NCI-H2081 (cell line): ENCODE measurements around the gene RALBP1.

Source experiments
- DNase-seq, 2 experiments: peaks; one replicate each; lab custom pipeline; 2025; lab: John Stamatoyannopoulos, UW

The RALBP1 gene

DNA sequence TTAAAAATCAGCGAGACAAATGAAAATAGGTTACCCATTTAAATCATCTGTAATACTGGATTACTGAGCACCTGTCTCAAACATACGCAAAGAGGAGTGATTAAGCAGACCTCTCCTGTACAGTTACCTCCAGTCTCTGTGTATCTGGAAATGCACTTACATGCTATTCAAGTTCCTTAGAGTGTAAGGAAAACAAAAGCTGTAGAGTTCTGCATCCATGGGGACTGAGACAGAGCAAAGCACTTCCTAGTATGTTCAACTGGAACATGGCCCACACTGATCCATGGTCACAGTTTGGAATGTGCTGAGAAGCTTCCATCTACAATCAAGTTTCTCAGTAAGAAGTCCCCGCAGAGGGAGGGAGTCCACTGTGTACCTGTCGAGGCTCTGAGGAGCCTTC lies 75.1 kb downstream of the RALBP1 start:
- DNase-seq, result no peak

DNA sequence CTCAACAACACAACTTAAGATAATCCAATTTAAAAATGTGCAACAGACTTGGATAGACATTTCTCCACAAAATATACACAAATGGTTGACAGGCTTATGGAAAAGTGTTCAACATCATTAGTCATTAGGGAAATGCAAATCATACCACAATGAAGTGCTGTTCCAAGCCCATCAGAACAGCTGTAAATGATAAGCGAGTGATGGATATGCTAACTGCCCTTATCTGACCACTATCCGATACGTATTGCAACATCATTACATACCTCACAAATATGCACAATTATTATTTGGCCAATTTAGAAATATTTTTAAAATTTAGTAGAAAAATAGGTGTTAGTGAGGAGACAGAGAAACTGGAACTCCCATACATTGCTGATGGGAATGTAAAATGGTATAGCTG lies 76.9 kb downstream of the RALBP1 start:
- no peak for DNase-seq

DNA sequence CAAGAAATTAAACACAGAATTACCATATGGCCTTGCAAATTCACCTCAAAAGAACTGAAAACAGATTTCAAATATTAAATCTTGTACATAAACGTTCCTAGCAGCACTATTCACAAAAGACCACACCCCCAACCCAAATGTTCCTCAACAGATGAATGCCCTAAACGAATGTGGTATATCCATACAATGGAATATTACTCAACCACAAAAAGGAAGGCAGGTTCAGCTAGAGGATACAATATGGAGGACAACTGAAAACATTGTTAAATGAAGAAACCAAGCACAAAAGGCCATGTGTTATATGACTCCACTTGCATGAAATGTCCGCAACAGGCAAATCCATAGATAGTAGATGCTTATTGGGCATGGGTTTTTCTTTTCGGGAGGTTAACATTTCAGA lies 77.3 kb downstream of the RALBP1 start:
- DNase-seq, result no peak

DNA sequence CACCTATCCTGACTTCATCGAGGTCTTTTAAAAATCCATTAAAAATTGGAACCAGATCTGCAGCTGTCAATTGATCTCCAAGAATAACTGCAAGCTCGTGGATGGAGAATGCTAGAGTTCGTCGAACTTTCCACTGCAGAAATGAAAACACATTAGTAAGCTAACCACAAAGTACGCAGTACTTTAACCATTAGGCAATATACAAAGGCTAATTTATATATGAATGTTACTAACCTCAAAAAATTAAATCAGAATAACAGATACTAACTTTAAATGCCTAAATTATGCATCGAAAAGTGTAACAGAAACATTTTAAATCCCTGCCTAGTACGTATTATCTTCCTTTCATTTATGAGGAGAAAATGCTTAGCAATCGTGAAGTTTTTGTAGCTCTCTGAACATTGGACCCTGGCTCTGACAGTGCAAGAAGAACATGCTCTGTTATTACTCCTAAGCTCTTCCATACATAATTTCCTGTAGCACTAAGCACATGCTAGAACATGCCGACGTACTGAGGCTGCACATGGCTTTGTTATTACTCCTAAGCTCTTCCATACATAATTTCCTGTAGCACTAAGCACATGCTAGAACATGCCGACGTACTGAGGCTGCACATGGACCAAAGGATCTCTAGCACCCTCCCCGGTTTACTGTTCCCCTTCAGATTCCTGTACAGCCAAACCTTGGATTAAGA lies 82.1 kb downstream of the RALBP1 start:
- no peak for DNase-seq

DNA sequence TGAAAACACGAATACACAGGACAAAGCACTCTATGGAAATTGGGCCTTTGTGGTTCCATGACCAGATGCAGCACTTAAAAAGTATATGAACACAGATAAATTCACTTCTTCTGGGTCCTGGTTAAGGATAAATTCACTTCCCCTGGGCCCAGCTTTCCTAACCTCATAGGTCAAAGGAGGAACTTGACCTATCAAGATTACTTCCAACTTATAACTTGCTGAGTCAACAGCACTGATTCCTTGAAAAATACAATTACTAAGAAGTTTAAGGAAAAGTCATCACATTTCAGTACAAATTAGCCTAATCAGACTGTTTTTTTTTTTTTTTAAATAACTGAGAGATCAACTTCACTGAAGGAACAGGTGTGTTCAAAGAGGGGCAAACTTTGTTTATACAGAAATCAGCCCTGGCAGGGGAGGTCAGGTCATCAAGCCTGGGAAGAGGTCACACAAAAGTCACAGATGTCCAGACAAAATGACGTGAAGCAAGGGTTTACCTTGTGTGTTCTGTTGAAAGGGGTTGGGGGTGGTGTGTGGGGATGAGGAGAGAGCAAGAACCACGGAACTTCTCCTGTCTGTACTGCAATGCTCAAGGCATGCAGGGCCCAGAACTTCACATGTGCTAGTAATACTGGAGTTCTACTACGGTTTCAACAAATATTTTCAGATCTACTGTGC lies 83.2 kb downstream of the RALBP1 start:
- DNase-seq, result no peak

DNA sequence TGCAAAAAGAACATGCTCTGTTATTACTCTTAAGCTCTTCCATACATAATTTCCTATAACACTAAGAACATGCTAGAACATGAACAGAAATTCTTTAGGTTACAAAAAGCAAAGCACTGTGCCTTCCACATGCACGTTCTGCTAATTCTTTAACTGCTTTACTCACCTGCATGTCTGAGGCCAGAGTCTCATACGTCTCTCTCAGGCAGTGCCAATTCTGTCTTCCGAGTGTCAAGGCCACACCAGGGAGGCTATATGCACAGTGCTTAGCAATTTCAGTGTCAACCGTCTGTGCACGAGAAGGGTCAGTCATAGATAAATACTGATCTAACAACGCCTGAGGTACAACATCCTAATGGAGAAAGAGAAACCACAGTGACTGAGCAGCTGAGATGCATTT lies 83.9 kb downstream of the RALBP1 start:
- DNase-seq, result no peak

DNA sequence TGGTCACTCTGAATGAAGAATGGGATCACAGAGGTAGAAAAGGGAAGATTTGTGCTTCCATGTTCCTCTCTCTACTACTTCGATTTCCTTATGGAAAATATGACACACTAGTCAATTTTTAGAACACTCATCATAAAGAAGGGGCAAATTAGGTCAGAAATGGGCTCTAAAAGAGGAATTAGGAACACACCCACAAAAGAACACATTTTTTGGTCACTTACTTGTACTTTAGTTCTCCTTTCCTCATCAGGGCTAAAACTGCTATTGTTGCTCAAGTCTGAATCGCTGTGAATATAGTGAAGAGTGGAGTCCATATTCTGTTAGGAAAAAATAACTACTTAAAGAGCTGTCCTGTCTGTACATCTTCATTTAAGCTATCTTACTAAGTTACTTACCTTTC lies 86.4 kb downstream of the RALBP1 start:
- no peak for DNase-seq

DNA sequence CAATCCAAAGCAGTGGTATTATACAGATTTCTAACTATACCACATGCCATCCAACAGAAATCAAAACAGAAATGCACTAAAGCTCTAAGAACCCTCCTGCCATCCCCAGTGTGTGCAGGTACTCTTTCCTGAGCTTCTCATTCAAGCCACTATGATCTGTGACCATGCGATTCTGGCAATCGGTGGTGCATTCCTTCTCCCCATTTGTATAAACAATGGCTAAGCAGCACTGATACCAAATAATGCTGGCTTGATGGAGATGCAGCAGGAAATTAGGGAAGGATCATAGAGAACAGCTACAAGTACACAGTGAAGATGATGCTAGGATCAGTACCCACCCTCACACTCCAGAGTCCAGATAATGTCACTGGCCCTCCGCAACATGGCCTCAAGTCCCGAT lies 87.3 kb downstream of the RALBP1 start:
- DNase-seq, result no peak

DNA sequence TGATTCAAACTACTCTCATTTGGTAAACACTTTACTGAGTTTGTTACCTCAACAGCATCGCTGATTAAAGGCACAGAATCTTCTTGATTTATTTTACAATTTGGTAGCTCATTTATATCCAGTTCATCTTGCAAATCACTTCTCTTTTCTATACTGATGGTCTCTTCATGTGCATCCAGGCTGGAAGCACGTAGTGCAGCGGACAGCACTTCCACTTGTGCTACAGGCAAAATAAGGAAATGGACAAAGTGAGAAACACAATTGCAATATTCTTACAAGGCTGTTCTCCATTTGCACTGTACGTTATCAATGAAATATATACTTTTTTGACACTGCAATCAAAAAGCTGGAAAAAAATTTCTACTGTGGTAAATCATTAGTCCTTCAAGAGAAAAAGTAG lies 88.0 kb downstream of the RALBP1 start:
- DNase-seq, result no peak

DNA sequence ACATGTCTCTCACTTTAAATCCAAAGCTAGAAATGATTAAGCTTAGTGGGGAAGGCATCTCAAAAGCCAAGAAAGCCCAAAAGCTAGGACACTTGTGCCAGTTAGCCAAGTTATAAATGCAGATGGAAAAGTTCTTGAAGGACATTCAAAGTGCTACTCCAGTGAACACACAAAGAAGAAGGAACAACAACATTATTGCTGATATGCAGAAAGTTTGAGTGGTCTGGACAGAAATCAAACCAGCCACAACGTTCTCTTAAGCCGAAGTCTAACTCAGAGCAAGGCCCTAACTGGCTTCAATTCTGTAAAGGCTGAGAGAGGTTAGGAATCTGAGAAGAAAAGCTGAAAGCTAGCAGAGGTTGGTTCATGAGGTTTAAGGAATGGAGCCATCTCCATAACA lies 90.1 kb downstream of the RALBP1 start:
- no peak for DNase-seq

DNA sequence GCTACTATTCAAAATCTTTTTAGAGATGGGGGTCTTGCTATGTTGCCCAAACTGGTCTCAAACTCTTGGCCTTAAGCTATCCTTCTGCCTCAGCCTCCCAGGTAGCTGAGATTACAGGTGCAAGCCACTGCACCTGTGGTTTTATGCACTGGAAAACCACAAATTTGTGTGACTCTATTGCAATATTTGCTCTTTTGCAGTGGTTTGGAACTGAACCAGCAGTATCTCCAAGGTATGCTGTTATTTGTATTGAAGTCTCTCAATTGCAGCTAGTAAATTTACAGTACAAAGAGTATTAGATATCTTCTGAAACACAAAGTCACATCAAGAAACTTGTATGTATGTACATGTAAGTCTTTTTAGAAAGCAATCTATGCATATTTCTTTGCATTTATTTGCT lies 92.9 kb downstream of the RALBP1 start:
- no peak for DNase-seq

DNA sequence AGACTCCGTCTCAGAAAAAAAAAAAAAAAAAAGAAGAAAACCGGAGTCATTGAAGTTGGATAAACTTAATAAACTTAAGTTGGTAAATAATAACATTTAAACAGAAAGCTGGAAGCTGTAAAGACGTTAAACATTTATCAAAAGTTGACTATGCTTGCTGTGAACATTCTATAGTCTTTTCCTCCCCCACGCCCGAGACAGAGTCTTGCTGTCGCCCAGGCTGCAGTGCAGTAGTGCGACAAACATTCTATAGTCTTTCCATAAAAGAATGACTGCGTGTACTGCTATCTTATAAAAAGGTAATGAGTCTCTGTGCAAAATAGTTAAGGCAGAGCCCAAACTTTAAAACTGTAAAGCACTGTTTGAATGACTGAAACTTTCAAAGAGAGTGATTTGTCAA lies 93.9 kb downstream of the RALBP1 start:
- no peak for DNase-seq

DNA sequence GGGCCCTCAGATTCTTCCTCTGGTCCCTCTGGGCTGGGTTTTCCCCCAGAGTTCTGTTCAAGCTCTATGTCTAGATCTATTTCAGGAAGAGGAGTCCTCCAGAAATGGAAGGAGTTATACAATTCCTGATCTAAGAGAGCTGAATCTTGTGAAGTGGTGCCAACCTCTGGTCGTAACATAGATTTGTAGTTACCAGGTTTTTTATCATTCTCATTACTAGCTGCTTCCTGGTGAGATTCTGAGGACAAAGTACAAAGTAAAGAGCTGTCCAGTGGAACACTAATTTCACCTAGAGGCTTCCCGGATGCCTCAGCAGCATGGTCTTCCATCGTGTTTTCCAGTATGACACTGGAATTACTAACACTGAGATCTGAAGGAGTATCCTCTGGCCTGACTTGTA lies 94.9 kb downstream of the RALBP1 start:
- no peak for DNase-seq

DNA sequence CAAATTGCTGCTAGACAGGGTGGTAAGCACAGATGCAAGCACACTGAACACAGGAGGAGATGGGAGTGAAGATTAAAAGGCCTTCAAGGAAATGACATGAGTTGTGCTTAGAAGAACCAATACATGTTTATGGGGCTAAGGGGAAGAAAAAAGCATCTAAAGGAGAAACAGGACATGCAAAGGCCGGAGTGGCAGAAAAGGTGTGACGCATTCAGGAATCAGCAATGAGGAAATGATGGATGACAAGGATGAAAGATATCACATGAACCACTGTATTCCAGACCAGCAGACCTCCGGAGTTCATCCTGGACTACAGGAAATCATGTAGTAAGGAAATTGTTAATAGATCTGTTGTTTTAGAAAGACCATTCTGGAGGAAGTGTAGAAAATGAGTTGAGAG lies 96.2 kb downstream of the RALBP1 start:
- no peak for DNase-seq

DNA sequence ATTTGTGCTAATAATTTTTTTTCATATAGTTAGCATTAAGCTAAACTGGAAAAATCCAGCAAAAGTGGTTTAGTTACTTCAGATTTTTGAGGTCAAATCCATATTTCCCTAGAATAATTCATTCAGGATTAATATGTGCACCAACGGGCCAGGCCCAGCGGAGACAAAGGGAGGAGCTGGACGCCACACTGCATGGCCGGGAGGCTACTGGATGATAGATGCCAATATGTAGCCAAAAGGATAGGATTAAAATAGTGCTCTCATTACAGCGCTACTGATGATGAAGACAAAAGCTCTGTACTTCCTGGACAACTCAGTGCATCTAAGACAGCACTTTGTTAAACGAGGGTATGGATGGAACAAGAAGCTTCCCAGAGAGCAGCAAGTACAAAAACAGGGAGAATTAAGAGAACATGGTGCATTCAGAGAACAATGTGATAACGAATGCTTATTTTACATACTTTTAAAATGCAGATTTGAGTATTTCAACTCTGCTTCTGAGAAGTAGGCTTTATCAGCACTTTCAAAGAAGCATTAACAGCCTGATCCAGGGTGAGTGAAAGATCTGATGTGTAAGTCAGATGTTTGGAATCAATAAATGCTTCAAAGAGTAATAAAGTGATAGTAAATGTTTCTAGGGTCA lies 99.3 kb downstream of the RALBP1 start:
- DNase-seq, result no peak

DNA sequence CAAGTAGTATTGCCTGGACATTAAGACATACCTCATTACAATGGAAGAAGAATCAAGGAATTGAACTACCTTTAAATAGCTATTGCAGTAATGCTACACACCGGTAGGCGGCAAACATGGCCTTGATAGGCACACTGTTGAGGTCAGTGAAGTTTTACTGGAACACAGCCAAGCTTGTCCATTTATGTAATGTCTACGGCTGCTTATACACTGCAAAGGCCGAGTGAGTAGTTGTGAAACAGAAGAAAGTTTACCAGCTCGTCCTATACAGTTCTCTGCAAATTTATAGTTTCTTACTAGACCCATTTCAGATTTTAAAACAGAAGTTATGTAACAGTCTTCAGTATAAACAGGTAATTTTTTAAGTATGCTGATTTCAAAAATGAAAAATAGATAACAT lies 100.2 kb downstream of the RALBP1 start:
- DNase-seq, result peak; percentile 71 to 82

DNA sequence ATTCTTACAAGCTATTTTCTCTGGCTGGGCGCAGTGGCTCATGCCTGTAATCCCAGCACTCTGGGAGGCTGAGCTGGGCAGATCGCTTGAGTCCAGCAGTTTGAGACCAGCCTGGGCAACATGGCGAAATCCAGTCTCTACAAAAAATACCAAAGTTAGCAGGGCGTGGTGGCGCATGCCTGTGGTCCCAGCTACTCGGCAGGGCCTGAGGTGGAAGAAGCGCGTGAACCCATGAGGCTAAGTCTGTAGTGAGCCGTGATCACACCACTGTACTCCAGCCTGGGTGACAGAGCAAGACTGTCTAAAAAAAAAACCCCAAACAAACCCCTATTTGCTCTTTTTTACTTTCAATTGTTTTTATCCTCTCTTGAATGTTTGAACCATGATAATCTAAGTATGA lies 102.0 kb downstream of the RALBP1 start:
- no peak for DNase-seq

DNA sequence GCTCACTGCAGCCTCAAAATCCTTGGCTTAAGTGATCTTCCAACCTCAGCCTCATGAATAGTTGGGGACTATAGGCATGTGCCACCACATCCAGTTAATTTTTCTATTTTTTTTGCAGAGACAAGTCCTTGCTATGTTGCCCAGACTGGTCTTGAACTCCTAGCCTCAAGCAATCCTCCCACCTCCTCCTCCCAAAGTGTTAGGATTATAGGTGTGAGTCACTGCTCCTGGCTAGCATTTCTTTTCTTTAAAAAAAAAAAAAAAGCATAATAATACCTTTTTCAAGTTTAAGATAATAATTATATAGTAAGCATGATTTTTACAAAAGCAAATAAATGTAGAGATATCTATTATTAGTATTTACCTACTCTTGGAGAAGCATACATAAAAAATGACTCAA lies 103.0 kb downstream of the RALBP1 start:
- DNase-seq, result no peak

DNA sequence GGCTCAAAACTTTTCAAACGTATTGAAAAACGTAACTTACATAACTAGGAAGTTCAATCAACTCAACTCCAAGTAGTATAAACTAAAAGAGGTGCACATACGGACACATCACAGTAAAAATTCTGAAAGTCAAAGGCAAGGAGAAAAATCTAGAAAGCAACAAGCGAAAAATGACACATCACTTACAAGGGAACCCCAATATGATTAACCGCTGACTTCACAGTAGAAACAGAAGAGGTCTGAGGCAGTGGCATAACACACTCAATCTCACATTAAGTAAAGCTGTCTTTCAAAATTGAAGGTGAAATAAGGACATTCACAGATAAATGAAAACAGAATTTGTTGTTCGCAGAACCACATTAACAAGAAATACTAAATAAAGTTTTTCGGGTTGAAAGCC lies 106.4 kb downstream of the RALBP1 start:
- DNase-seq, result no peak

DNA sequence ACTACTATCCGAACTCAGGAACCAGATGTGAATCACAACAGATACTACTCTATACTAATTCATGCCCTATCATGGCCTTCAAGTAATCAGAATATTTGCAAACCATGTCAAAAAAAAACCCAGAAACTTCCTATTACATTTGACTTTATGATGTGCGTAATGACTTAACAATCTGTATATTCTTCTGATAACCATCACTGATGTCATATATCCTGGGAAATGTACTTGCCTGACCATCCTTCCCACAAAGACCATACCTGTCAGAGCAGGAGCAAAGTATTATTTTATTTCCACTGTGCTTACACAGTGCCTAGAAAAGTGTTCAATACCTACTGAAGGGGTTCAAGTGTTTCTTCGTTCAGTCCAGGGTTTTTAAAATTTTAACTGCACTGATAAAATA lies 111.5 kb downstream of the RALBP1 start:
- DNase-seq, result no peak
